ENCODE measurements around the gene CCDC57.

Gene CCDC57

GRCh38 chr17:82101767-82102679, 110.6 kb downstream of the CCDC57 start:
- DNase-seq: peak; percentile 33

- DNase-seq: no peak
Measured at GRCh38 chr17:82101301-82101715, 111.3 kb downstream of the CCDC57 start.

- peak; percentile 33 for DNase-seq
Measured at GRCh38 chr17:82100502-82101298, 111.9 kb downstream of the CCDC57 start.

GRCh38 chr17:82098939-82099763, 113.5 kb downstream of the CCDC57 start:
- no peak for DNase-seq

GRCh38 chr17:82098169-82098938, 114.3 kb downstream of the CCDC57 start, which contains the start of gene FASN:
Gene FASN (minus strand): TSS chr17:82098236. CDS start chr17:82096445, 1,791 bp downstream.
- peak; percentile 97 for DNase-seq

- no peak for DNase-seq
Measured at GRCh38 chr17:82097919-82098168, 114.8 kb downstream of the CCDC57 start.

GRCh38 chr17:82097184-82097918, 115.3 kb downstream of the CCDC57 start:
- DNase-seq: peak; percentile 59

- no peak for DNase-seq
Measured at GRCh38 chr17:82096709-82097183, 115.9 kb downstream of the CCDC57 start.

GRCh38 chr17:82095777-82096708, 116.6 kb downstream of the CCDC57 start:
- peak; percentile 49 for DNase-seq

GRCh38 chr17:82094931-82095776, 117.5 kb downstream of the CCDC57 start:
- peak; percentile 18 for DNase-seq

GRCh38 chr17:82092995-82093751, 119.5 kb downstream of the CCDC57 start:
- DNase-seq: peak; percentile 30

- no peak for DNase-seq
Measured at GRCh38 chr17:82092628-82092994, 120.0 kb downstream of the CCDC57 start.

- no peak for DNase-seq
Measured at GRCh38 chr17:82092094-82092586, 120.5 kb downstream of the CCDC57 start.

GRCh38 chr17:82091264-82092066, 121.2 kb downstream of the CCDC57 start:
- DNase-seq: peak; percentile 20

- peak; percentile 29 for DNase-seq
Measured at GRCh38 chr17:82090549-82091263, 121.9 kb downstream of the CCDC57 start.

- DNase-seq: peak; percentile 26
Measured at GRCh38 chr17:82089723-82090548, 122.7 kb downstream of the CCDC57 start.

Data from left hindlimb (tissue), 1 donor.